ENCODE data around the gene SPSB4. TPM values are rescaled to one million over a fixed set of nuclear protein-coding genes. Genes with fewer than 3 reads are reported as not detected.

Gene SPSB4
- total and polyA plus RNA-seq, 2 donors (not counting 1 experiment from before 2014, with no cell fraction given): not detected

- Histone ChIP-seq H3K4me1 (ENCODE audit: control insufficient read depth in 2 of 2, insufficient read depth in 2 of 2, low read length in 2 of 2) (no peaks in the 10 kb centered on the region), H3K36me3 (replicated peaks in 1 of 2; ENCODE audit: control extremely low read depth in 1 of 2, control insufficient read depth in 1 of 2, extremely low read depth in 1 of 2, insufficient read depth in 2 of 2, low read length in 1 of 2) (no peaks in the 10 kb centered on the region), H3K9me3 (ENCODE audit: control extremely low read depth in 1 of 3, control insufficient read depth in 2 of 3, insufficient read depth in 1 of 3, low read length in 2 of 3) (no peaks in the 10 kb centered on the region), H3K79me2 (ENCODE audit: control insufficient read depth, insufficient read depth, low read length) (no peaks in the 10 kb centered on the region), H3K27me3 (replicated peaks in 1 of 4; ENCODE audit: control extremely low read depth in 1 of 4, control insufficient read depth in 3 of 4, insufficient read depth in 4 of 4, low read length in 3 of 4) (no peaks in the 10 kb centered on the region), H3K9ac (ENCODE audit: low read length) (no peak overlapping the region), H4K20me1 (ENCODE audit: control insufficient read depth, insufficient read depth, low read length, poor library complexity, severe bottlenecking) (no peaks in the 10 kb centered on the region), H3K4me3 (ENCODE audit: control extremely low read depth in 1 of 5, extremely low read depth in 1 of 5, insufficient read depth in 1 of 5, low read depth in 2 of 5, low read length in 4 of 5) (no peak overlapping the region), H2AFZ (ENCODE audit: insufficient read depth, low read depth, low read length, poor library complexity, severe bottlenecking) (no peak overlapping the region), H3K27ac (ENCODE audit: low read length in 2 of 2) (no peak overlapping the region), H3K4me2 (replicated peaks; ENCODE audit: low read depth, low read length, poor library complexity, severe bottlenecking) (no peak overlapping the region)
- H3K27me3 Mint-ChIP-seq: peaks cover 16% of the 10 kb centered on the region
- ChIA-PET POLR2A (no interaction called here), CTCF (no interaction called here)
- no peak overlapping the region for H3K4me3 Mint-ChIP-seq
- H3K4me1 Mint-ChIP-seq: peaks cover 3% of the 10 kb centered on the region
- H3K9me3 Mint-ChIP-seq (ENCODE audit: insufficient read depth): peaks cover 3% of the 10 kb centered on the region
- TF ChIP-seq EZH2 (IDR thresholded peaks at IDR 0.05; ENCODE audit: borderline replicate concordance, insufficient read depth, low read depth, low read length, poor library complexity, severe bottlenecking) (no peak), CTCF (IDR thresholded peaks at IDR 0.05) (no peak)
- 97% methylated on average over 19 of the region's 19 CpGs for WGBS (ENCODE audit: insufficient coverage)
- DNase-seq (no peak), ATAC-seq (ENCODE audit: low read depth) (no peak)
- no peak overlapping the region for H3K27ac Mint-ChIP-seq
- intact Hi-C loops (cut with micrococcal nuclease): no loop called here
Observed at GRCh38 chr3:141019244-141019643, 31.9 kb upstream of the SPSB4 start.

- no peaks in the 10 kb centered on the region for H3K36me3 ChIP-seq (replicated peaks in 1 of 2; ENCODE audit: control extremely low read depth in 1 of 2, control insufficient read depth in 1 of 2, extremely low read depth in 1 of 2, insufficient read depth in 2 of 2, low read length in 1 of 2)
- H3K9me3 ChIP-seq (ENCODE audit: control extremely low read depth in 1 of 3, control insufficient read depth in 2 of 3, insufficient read depth in 1 of 3, low read length in 2 of 3): no peaks in the 10 kb centered on the region
- TF ChIP-seq EZH2 (IDR thresholded peaks at IDR 0.05; ENCODE audit: borderline replicate concordance, insufficient read depth, low read depth, low read length, poor library complexity, severe bottlenecking): no peak
- no peak for TF ChIP-seq CTCF (IDR thresholded peaks at IDR 0.05)
- H3K79me2 ChIP-seq (ENCODE audit: control insufficient read depth, insufficient read depth, low read length): no peaks in the 10 kb centered on the region
- ChIA-PET POLR2A (no interaction called here), CTCF (no interaction called here)
- H3K4me2 ChIP-seq (replicated peaks; ENCODE audit: low read depth, low read length, poor library complexity, severe bottlenecking): no peak overlapping the region
- no peak overlapping the region for H3K4me3 Mint-ChIP-seq
- ATAC-seq (ENCODE audit: low read depth): no peak
- peaks cover 3% of the 10 kb centered on the region for H3K4me1 Mint-ChIP-seq
- H3K9ac ChIP-seq (ENCODE audit: low read length): no peak overlapping the region
- no peak overlapping the region for H3K27ac Mint-ChIP-seq
- no peak overlapping the region for H3K27ac ChIP-seq (ENCODE audit: low read length in 2 of 2)
- peaks cover 3% of the 10 kb centered on the region for H3K9me3 Mint-ChIP-seq (ENCODE audit: insufficient read depth)
- H2AFZ ChIP-seq (ENCODE audit: insufficient read depth, low read depth, low read length, poor library complexity, severe bottlenecking): no peak overlapping the region
- H3K4me3 ChIP-seq (ENCODE audit: control extremely low read depth in 1 of 5, extremely low read depth in 1 of 5, insufficient read depth in 1 of 5, low read depth in 2 of 5, low read length in 4 of 5): no peak overlapping the region
- H3K4me1 ChIP-seq (ENCODE audit: control insufficient read depth in 2 of 2, insufficient read depth in 2 of 2, low read length in 2 of 2): no peaks in the 10 kb centered on the region
- intact Hi-C loops (cut with micrococcal nuclease): no loop called here
- H3K27me3 Mint-ChIP-seq: peaks cover 9% of the 10 kb centered on the region
- H4K20me1 ChIP-seq (ENCODE audit: control insufficient read depth, insufficient read depth, low read length, poor library complexity, severe bottlenecking): no peaks in the 10 kb centered on the region
- H3K27me3 ChIP-seq (replicated peaks in 1 of 4; ENCODE audit: control extremely low read depth in 1 of 4, control insufficient read depth in 3 of 4, insufficient read depth in 4 of 4, low read length in 3 of 4): no peaks in the 10 kb centered on the region
- no peak for DNase-seq
- 88% methylated on average over 5 of the region's 5 CpGs for WGBS (ENCODE audit: insufficient coverage)
Observed at GRCh38 chr3:141020143-141020830, 30.9 kb upstream of the SPSB4 start.
